Esophagus squamous epithelium (tissue), 4 donors: Measurements from ENCODE around the gene CDHR5.

Source experiments
- CTCF ChIP-seq, 6 experiments: fragments of 450-650 bp in 4 of 6; fragments of 200-600 bp in 2 of 6; sonication (generic) in 2 of 6; IDR thresholded peaks; one replicate each; pipeline ENCODE4 v1.5.1; 2016 to 2019; ENCODE audit warnings: antibody characterized with exemption in 6 of 6, mild to moderate bottlenecking in 4 of 6, moderate library complexity in 4 of 6
- POLR2A ChIP-seq, 4 donors: fragments of 450-650 bp; IDR thresholded peaks; one replicate each; pipeline ENCODE4 v1.6.1; 2017; ENCODE audit warnings: antibody characterized with exemption in 4 of 4, mild to moderate bottlenecking in 4 of 4, moderate library complexity in 3 of 4

- no peak for TF ChIP-seq CTCF (IDR thresholded peaks at IDR 0.05)
- TF ChIP-seq POLR2A (IDR thresholded peaks at IDR 0.05), result no peak
Measured at GRCh38 chr11:660681-661444, 36.1 kb upstream of the CDHR5 start.
